ENCODE results near the gene GTF2IRD1.
"Not testable (repeated sequence)": the region's sequence is repeated elsewhere in the genome, so short reads cannot be mapped to it uniquely, and the experiment has no call there.

GTF2IRD1 gene

GRCh38 chr7:74521855-74522254 lies 68.1 kb downstream of the GTF2IRD1 start:
- no peaks in the 10 kb centered on the region for H3K4me1 Mint-ChIP-seq (ENCODE audit: low read depth)
- H3K4me3 Mint-ChIP-seq: no peak overlapping the region
- H3K27me3 Mint-ChIP-seq: no peaks in the 10 kb centered on the region
- H3K27ac Mint-ChIP-seq: no peak overlapping the region
- H3K36me3 Mint-ChIP-seq (ENCODE audit: low read depth): no peaks in the 10 kb centered on the region
- H3K9me3 Mint-ChIP-seq: peaks cover 3% of the 10 kb centered on the region

GRCh38 chr7:74522281-74522905 lies 68.7 kb downstream of the GTF2IRD1 start:
- H3K9me3 Mint-ChIP-seq: peaks cover 3% of the 10 kb centered on the region
- H3K4me3 Mint-ChIP-seq: no peak overlapping the region
- no peaks in the 10 kb centered on the region for H3K36me3 Mint-ChIP-seq (ENCODE audit: low read depth)
- no peak overlapping the region for H3K27ac Mint-ChIP-seq
- no peaks in the 10 kb centered on the region for H3K27me3 Mint-ChIP-seq
- H3K4me1 Mint-ChIP-seq (ENCODE audit: low read depth): no peaks in the 10 kb centered on the region

GRCh38 chr7:74523015-74523414 lies 69.3 kb downstream of the GTF2IRD1 start:
- no peaks in the 10 kb centered on the region for H3K36me3 Mint-ChIP-seq (ENCODE audit: low read depth)
- H3K27ac Mint-ChIP-seq: no peak overlapping the region
- peaks cover 3% of the 10 kb centered on the region for H3K9me3 Mint-ChIP-seq
- H3K4me1 Mint-ChIP-seq (ENCODE audit: low read depth): no peaks in the 10 kb centered on the region
- no peak overlapping the region for H3K4me3 Mint-ChIP-seq
- no peaks in the 10 kb centered on the region for H3K27me3 Mint-ChIP-seq

GRCh38 chr7:74525140-74525539 lies 71.4 kb downstream of the GTF2IRD1 start:
- H3K27me3 Mint-ChIP-seq: no peaks in the 10 kb centered on the region
- H3K9me3 Mint-ChIP-seq: peaks cover 3% of the 10 kb centered on the region
- no peaks in the 10 kb centered on the region for H3K4me1 Mint-ChIP-seq (ENCODE audit: low read depth)
- H3K36me3 Mint-ChIP-seq (ENCODE audit: low read depth): no peaks in the 10 kb centered on the region
- H3K27ac Mint-ChIP-seq: no peak overlapping the region
- no peak overlapping the region for H3K4me3 Mint-ChIP-seq

GRCh38 chr7:74525881-74526280 lies 72.2 kb downstream of the GTF2IRD1 start:
- peaks cover 3% of the 10 kb centered on the region for H3K9me3 Mint-ChIP-seq
- H3K27ac Mint-ChIP-seq: no peak overlapping the region
- no peaks in the 10 kb centered on the region for H3K27me3 Mint-ChIP-seq
- no peaks in the 10 kb centered on the region for H3K4me1 Mint-ChIP-seq (ENCODE audit: low read depth)
- H3K36me3 Mint-ChIP-seq (ENCODE audit: low read depth): no peaks in the 10 kb centered on the region
- no peak overlapping the region for H3K4me3 Mint-ChIP-seq

- H3K27ac Mint-ChIP-seq: no peak overlapping the region
- no peaks in the 10 kb centered on the region for H3K27me3 Mint-ChIP-seq
- no peaks in the 10 kb centered on the region for H3K9me3 Mint-ChIP-seq
- no peaks in the 10 kb centered on the region for H3K4me1 Mint-ChIP-seq (ENCODE audit: low read depth)
- no peak overlapping the region for H3K4me3 Mint-ChIP-seq
- H3K36me3 Mint-ChIP-seq (ENCODE audit: low read depth): no peaks in the 10 kb centered on the region
These were observed 73.1 kb downstream of the GTF2IRD1 start for GRCh38 chr7:74526780-74527179.

- no peak overlapping the region for H3K4me3 Mint-ChIP-seq
These were observed 74.1 kb downstream of the GTF2IRD1 start for GRCh38 chr7:74527842-74528241.

GRCh38 chr7:74528773-74529172 lies 75.1 kb downstream of the GTF2IRD1 start:
- not testable (repeated sequence) for H3K4me1 Mint-ChIP-seq (ENCODE audit: low read depth)

More at GRCh38 chr7:74527842-74528241, 74.1 kb downstream of the GTF2IRD1 start:
- H3K9me3 Mint-ChIP-seq: no peaks in the 10 kb centered on the region
- no peaks in the 10 kb centered on the region for H3K27me3 Mint-ChIP-seq
- no peaks in the 10 kb centered on the region for H3K4me1 Mint-ChIP-seq (ENCODE audit: low read depth)
- no peak overlapping the region for H3K27ac Mint-ChIP-seq
- no peaks in the 10 kb centered on the region for H3K36me3 Mint-ChIP-seq (ENCODE audit: low read depth)

GRCh38 chr7:74535951-74536356 lies 82.2 kb downstream of the GTF2IRD1 start:
- Mint-ChIP-seq H3K4me3 (no peak overlapping the region), H3K27ac (no peak overlapping the region), H3K9me3 (no peaks in the 10 kb centered on the region), H3K4me1 (ENCODE audit: low read depth) (no peaks in the 10 kb centered on the region), H3K27me3 (no peaks in the 10 kb centered on the region), H3K36me3 (ENCODE audit: low read depth) (no peaks in the 10 kb centered on the region)

More at GRCh38 chr7:74528773-74529172, 75.1 kb downstream of the GTF2IRD1 start:
- H3K36me3 Mint-ChIP-seq (ENCODE audit: low read depth); H3K27me3 Mint-ChIP-seq; H3K4me3 Mint-ChIP-seq; H3K9me3 Mint-ChIP-seq; H3K27ac Mint-ChIP-seq: not testable (repeated sequence)

GRCh38 chr7:74541937-74542336 lies 88.2 kb downstream of the GTF2IRD1 start:
- H3K27me3 Mint-ChIP-seq; H3K27ac Mint-ChIP-seq; H3K4me3 Mint-ChIP-seq; H3K4me1 Mint-ChIP-seq (ENCODE audit: low read depth); H3K36me3 Mint-ChIP-seq (ENCODE audit: low read depth); H3K9me3 Mint-ChIP-seq: not testable (repeated sequence)

- H3K27me3 Mint-ChIP-seq: no peaks in the 10 kb centered on the region
- H3K36me3 Mint-ChIP-seq (ENCODE audit: low read depth): no peaks in the 10 kb centered on the region
- no peak overlapping the region for H3K4me3 Mint-ChIP-seq
- no peaks in the 10 kb centered on the region for H3K4me1 Mint-ChIP-seq (ENCODE audit: low read depth)
- H3K9me3 Mint-ChIP-seq: no peaks in the 10 kb centered on the region
- no peak overlapping the region for H3K27ac Mint-ChIP-seq
These were observed 88.9 kb downstream of the GTF2IRD1 start for GRCh38 chr7:74542558-74543117.

- Mint-ChIP-seq H3K27ac (no peak overlapping the region), H3K27me3 (no peaks in the 10 kb centered on the region), H3K4me3 (no peak overlapping the region), H3K9me3 (no peaks in the 10 kb centered on the region), H3K36me3 (ENCODE audit: low read depth) (no peaks in the 10 kb centered on the region), H3K4me1 (ENCODE audit: low read depth) (no peaks in the 10 kb centered on the region)
These were observed 91.2 kb downstream of the GTF2IRD1 start for GRCh38 chr7:74544706-74545469.

- Mint-ChIP-seq H3K9me3 (no peaks in the 10 kb centered on the region), H3K4me1 (ENCODE audit: low read depth) (no peaks in the 10 kb centered on the region), H3K27ac (no peak overlapping the region), H3K36me3 (ENCODE audit: low read depth) (no peaks in the 10 kb centered on the region), H3K4me3 (no peak overlapping the region), H3K27me3 (no peaks in the 10 kb centered on the region)
These were observed 92.2 kb downstream of the GTF2IRD1 start for GRCh38 chr7:74545921-74546320.

- not testable (repeated sequence) for H3K36me3 Mint-ChIP-seq (ENCODE audit: low read depth); H3K4me3 Mint-ChIP-seq; H3K4me1 Mint-ChIP-seq (ENCODE audit: low read depth); H3K9me3 Mint-ChIP-seq; H3K27me3 Mint-ChIP-seq; H3K27ac Mint-ChIP-seq
These were observed 99.9 kb downstream of the GTF2IRD1 start for GRCh38 chr7:74553596-74554012.

GRCh38 chr7:74554178-74554577 lies 100.5 kb downstream of the GTF2IRD1 start:
- no peak overlapping the region for H3K27ac Mint-ChIP-seq
- H3K4me1 Mint-ChIP-seq (ENCODE audit: low read depth): no peaks in the 10 kb centered on the region
- no peaks in the 10 kb centered on the region for H3K27me3 Mint-ChIP-seq
- no peak overlapping the region for H3K4me3 Mint-ChIP-seq
- H3K9me3 Mint-ChIP-seq: no peaks in the 10 kb centered on the region
- H3K36me3 Mint-ChIP-seq (ENCODE audit: low read depth): no peaks in the 10 kb centered on the region

Data from stimulated activated naive CD8-positive, alpha-beta T cell treated with anti-CD3 and anti-CD28 coated beads, Interleukin-15, Interleukin-2, amounts not matched to agents 100 ng/mL and 50 ng/mL, for 24 hours (primary cell).